NCI-H2107 treated with DMSO at 0.1 percent for 48 hours (cell line): Measurements from ENCODE around the gene TNFRSF25.

ENCODE experiments used
- DNase-seq: peaks from one replicate; lab custom pipeline; 2025; ENCODE audit not compliant: unreplicated experiment; lab: John Stamatoyannopoulos, UW

The TNFRSF25 gene, protein sequence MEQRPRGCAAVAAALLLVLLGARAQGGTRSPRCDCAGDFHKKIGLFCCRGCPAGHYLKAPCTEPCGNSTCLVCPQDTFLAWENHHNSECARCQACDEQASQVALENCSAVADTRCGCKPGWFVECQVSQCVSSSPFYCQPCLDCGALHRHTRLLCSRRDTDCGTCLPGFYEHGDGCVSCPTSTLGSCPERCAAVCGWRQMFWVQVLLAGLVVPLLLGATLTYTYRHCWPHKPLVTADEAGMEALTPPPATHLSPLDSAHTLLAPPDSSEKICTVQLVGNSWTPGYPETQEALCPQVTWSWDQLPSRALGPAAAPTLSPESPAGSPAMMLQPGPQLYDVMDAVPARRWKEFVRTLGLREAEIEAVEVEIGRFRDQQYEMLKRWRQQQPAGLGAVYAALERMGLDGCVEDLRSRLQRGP

DNA sequence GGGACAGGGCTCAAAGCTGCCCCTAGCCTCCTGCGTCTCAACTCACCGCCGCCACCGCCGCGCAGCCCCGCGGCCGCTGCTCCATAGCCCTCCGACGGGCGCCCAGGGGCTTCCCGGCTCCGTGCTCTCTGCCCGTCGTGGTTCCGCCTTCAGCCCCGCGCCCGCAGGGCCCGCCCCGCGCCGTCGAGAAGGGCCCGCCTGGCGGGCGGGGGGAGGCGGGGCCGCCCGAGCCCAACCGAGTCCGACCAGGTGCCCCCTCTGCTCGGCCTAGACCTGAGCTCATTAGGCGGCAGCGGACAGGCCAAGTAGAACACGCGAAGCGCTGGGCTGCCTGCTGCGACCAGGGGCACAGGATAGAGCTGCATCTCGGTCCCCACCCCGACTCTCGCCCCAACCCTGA, at the start of gene TNFRSF25:
TNFRSF25 (minus strand) TSS at position 151 of the 400 bp plus-strand sequence; CDS start at position 85, 66 bp downstream.
- no peak for DNase-seq

DNA sequence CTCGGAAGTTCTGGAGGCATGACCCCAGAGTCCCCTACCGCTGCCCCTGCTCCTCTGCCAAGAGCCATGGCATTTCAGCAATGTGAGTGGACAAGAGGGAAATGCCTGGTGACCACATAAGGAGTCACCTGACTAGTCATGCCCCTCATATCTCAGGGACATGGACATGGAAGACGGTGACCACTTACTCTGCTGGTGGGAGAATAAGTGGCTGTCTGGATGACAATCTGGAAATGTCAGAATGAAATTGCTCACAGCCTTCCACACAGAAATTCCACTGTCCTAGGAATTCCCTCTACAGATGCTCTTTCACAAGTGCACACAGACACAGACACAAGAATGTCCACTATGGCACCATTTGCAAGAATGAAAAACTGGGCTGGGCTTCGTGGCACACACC, 49.8 kb upstream of the TNFRSF25 start:
- DNase-seq = no peak

DNA sequence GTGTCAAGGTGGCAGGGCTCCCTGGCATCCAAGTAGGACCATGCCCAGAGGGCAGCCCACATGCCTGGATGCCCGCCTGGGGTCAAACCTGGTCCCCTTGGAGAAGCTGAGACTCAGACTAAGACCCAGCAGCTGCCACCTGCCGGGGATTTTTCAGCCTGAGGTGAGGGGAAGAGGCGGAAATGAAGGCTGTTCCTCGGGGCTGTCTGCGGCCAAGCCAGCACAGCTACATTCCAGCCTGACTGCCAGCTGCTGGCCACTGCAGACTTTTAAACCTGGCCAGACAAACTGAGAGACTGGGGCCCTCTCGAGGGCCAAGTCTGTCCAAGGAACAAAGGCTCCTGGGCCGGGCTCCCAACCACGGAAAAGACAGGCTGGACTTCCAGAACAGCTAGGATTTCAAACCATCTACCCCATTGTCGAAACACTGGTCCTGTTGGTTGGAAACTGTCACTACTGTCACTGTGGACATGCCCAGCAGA, 47.4 kb upstream of the TNFRSF25 start:
- DNase-seq = no peak

DNA sequence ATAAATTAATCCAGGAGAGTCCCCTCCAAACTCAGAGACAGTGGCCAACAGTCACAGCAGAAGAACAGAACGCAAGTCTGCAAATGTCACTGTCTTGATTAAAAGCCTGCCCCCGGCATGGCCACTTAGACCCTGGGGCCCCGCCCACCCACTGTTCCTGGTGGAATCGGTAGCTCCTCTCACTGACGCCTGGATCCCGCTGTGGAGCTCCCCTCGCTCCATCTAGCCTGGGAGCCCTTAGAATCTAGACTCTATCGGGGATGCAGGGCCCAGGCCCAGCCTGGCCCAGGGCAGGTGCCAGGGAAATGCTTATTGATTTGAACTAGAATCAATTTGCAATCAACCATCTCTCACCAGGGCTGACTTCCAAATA, 46.9 kb upstream of the TNFRSF25 start:
- no peak for DNase-seq

DNA sequence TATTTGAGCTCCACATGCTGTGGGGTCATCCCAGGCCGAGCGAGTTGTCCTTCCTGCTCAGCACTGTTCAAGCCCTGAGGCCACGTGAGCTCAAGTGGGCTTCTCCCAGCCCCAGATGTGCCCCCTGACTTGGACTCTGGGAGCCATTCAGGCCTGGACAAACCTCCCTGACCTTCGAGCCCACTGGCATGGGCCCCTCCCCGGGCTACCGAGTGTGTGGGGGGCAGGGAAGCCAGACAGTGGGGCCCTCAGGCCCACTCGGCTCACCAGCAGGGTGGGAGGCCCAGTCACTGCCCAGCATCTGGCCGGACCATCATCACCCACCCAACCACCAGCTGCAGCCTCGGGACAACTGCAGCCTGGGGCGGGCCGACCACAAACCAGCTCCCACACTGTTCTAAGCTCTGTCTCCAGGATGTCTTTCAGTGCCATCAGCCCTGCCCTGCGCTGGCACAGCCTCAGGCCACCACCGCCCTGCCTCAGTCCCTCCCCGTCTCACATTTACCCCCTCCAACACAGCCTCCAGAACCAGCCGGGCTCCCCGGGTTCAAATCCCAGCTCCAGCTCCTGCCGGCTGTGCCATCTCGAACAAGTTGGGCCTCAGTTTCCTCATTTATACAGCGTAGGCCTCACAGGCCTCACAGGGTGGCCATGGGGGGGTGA, 46.4 kb upstream of the TNFRSF25 start:
- DNase-seq = no peak

DNA sequence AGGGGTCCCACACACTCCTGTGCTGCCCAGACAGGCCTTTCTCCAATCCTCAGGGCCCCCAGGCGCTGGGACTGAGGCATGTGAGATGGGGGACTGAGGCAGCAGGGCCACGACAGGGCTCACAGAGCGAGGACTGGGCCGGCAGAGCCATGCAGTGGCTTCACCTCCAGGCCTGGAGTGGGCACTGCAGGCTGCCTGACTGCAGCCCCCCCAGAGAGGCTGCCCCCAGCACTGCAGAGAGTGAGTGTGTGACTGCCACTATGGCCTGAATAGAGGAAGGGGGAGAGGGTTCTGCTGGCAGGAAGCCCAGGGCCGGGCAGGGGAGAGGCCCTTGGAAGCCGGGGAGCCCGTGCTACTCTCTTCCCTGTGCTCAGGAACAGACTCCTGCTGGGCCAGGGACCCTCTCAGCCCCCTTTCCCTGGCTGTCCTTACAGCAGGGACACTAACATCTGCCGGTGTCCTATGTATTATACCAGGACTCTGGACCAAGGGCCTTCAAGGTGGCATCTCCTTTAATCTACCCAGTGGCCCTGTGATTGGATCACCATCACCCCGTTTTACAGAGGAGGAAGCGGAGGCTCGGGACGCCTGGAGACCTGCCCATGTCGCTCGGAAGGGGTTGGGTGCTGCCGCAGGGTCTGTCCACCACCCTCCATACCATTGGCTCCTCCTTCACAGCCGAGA, 45.7 kb upstream of the TNFRSF25 start:
- DNase-seq = no peak

DNA sequence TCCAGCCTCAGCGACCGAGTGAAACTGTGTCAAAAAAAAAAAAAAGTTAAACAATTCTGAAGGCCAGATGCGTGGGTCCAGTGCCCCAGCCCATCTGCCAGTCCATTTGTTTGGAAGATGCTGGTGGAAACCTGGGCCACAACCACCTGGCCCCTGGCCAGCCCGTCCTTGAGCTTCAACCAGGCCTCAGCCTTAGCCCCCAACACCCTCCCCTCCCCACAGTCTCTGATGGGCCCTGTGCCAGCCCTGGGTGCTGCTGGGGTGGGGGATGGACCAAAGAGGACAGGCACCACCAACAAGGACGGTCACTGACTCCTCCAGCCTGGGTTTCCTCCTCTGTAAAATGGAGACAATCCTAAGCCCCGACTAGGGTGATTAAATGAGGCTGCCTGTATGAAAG, 45.1 kb upstream of the TNFRSF25 start:
- DNase-seq = no peak

DNA sequence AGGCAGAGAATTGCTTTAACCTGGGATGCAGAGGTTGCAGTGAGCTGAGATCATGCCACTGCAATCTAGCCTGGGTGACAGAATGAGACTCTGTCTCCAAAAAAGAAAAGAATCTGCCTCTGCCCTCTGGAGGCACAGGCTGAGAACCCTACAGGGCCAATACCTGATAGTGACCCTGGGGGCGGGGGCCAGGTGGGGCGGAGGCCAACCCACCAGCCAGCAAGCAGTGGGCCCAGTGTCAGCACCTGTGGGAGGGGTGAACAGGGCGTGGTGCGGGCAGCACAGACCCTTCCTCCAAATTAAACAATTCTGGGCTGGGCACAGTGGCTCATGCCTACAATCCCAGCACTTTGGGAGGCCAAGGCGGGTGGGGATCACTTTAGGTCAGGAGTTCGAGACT, 44.5 kb upstream of the TNFRSF25 start:
- no peak for DNase-seq

DNA sequence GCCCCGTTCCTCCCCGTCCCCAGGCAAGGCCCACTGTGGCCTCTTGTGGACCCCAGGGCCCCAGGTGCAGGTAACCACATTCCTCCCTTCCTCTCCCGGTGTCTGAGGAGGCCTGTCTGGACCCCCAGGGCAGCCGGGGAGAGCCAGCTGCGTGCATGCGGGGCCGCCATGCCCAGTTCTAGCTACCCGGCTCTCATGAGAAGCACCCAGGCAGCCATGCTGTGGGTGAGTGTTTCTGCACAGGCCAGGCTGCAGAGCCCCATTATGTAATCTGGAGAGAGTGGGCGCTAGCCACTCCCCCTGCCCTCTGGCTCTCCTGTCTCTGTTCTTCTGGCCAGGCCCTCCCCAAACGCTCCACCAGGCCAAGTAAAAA, 43.9 kb upstream of the TNFRSF25 start:
- no peak for DNase-seq

DNA sequence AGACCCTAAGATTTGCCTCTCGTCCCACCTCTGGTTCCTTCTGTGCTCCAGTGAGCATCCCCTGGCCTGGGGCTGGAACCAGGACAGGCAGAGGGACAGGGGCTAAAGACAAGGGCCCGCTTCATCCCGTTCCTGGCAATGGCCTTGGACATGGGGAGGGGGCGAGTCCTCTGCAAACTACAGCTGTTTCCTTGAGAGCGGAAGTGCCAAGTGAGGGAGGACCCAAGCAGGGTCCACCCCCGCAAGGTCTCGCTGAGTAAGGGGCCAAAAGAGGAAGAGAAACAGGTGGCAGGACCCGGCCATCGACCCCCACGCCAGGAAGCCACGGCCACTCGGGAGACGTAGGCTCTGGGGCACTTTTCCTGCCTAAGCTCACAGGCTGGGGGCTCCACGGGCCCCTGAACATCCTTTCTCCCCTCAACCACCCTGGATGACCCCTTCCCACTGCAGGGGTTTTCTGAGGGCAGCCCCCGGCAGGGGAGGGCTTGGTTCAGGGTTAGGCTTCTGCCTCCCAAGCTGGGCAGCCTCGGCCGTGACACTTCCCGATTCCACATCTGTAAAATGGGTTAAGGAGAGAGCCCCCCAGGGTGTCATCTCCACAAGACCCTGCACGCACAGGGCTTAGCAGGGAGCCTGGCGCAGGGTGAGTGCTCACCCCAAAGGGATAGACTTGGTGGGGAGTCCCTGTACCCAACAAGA, 43.4 kb upstream of the TNFRSF25 start:
- DNase-seq = no peak

DNA sequence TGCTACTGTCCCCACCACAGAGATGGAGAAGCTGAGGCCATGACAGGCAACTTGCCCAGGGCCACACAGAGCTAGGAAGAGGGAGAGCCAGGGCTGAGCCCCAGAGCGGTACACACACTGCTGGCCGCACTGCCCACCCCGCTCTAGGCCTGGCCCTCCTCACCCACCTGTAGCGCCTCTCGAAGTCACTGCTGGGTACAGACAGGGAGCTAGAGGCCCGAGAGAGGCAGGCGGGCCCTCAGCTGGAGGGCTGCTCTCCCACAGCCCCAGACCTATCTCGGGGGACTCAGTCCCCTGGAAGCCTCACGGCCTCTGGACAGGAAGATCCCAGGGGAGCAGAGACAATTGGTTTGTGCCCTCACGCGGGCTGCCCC, 42.8 kb upstream of the TNFRSF25 start:
- no peak for DNase-seq

DNA sequence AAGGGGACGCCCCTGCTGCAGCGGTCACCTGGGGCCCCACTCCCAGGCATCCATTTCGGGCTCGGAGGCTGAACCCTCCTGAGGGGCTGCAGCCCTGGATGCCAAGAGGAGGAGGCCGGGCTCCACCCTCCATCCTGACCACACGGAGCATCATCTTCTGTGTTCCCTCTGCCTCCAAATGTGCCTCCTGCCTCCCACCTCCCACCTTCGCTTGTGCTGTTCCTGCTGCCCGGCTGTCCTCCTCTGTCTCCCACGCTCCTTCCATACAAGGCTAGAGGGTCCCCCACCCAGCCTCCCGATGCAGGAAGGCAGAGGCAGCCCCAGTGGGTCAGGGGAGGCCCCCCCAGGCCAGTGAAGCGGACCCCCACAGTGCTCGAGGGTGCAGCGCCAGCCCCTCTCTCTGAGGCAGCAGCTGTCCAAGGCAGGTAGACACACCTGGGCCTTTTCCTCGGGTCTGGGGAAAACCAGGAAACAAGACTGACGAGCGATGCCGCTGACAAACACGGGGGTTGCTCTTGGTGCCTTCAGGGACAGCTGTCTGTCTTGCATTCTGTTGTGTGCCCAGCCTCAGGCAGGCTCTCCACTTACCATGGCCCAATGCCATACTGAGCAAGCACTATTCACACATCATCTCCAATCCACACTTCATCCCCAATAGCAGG, 42.3 kb upstream of the TNFRSF25 start:
- DNase-seq = no peak

DNA sequence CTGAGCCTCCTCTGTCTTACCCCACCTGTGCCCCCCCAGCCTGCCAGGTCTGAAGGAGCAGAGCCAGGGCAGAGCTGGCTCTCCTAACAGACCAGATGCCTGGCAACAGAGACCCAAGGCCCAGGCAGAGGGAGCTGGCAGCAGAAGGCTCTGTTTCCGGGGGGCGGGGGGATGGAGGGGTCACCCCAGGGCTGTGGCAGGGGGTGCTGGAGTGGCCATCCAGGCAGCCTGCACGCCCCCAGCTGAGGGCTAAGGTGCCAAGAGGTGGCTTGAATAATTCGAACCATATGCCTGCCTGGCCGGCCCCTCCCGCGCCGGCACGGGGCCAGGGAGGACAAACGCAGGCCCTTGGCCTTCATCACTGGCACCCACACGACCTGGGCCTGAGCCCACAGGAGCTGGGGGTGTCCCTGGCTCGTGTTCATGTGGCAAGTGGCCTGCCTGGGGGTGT, 41.5 kb upstream of the TNFRSF25 start:
- no peak for DNase-seq

DNA sequence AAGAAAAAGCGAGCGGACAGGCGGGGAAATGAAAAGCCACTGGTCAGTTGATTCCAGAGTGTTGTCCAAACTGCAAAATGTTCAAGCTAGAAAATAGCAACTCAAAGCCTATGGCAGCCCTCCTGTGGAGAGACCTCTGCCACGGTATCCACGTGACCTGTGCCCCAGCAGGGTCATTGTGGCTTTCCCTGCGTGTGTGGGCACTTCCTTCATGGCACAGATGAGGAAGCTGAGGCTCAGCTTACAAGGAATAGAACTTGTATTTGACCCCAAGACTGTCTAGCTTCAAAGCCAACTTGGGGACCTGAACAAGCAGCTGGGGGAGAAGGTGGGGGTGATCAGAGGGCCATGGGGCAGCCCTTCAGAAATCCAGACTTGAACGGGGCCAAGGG, 41.1 kb upstream of the TNFRSF25 start:
- no peak for DNase-seq

DNA sequence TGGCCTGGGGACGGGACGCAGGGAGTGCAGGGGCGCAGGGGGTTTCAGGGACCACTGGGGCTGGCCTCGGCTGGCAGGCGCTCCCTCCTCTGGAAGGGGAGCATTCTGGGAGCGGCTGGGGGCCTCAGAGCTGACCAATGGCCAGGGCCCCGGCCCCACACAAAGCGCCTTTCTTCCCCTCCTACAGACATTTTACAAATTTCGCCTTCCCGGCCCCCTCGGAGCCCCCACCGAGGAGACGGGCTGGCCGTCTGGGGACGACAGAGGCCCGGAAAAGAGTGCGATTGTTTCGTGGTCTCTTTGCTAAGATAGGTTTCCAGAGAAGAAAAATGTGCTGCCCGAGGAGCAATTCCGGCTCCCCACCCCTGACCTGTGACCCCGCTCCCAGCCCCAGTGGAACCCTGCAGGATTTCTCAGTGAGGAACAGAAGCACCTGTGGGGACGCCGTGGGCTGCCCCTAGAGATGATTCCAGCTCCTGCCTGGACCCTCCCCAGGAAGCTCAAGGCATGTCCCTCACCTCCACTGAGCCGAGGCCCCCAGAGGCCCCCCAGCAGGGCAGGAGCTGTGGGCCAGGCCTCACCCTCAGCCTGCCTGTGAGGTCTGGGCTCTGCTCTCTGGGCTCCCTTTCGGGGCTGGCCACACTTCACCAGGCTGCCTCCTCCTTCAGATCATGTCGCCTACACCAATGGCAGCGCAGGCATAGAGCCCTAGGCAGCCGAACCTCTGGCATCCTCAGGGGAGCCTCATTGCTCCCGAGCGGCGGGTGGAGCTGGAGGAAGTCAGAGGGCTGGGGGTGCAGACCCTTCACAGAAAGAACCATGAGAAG, 40.5 kb upstream of the TNFRSF25 start:
- DNase-seq = no peak

DNA sequence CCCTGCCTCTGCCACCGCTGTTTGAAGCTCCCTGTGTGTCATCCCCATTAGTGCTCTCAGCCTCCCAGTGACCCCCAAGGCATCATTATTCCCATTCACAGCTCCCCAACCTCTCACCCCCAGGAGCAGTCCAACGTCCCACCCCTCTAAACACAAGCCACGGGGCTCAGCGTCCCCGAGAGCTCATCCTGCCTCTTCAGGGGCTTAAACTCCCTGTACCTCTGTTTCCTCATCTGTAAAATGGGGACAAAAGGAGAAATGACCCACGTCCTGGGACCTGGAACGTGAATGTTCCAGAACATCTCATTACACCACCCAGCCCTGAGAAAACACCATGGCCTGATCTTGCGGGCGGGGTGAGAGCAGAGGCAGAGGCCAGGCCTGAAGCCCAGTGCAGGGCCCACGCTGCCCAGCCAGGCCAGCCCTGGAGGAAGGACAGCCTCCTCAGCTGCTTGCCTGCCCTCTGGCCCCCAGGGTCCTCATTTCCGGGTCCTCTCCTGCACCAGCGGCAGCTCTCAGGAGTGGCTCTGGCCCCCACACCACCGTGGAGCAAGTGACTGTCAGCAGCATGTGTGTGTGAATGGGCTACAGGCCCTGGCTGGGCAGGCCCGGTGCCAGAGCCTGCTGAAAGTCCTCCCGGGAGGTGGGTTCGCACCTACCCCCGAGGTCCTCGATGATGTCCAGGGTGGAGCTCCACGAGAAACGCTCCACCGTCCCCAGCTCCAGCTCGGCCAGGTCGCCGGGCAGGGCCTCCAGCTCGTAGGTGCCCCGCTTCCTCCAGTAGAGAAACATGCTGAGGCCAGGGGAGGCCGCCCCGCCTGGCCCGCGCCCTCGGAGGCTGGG, 39.6 kb upstream of the TNFRSF25 start:
- DNase-seq = no peak

DNA sequence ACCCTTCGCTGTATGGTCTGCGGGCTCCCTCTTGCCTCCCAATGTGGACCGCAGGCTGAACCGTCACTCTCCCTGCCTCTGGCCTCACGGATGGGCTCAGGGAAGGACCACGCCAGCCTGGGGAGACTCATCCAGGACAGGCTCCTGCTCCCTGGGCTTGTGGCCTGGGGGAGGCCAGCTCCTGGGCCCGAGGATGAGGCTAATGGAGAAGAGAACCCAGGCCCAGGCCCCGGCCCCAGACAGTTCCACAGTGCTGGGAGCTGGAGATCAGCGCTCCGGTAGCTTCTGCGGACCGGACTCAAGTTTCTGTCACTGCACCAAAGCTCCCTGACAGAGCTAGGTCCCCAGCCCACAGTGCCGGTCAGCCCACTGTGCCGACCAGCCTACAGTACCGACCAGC, 38.9 kb upstream of the TNFRSF25 start:
- no peak for DNase-seq

DNA sequence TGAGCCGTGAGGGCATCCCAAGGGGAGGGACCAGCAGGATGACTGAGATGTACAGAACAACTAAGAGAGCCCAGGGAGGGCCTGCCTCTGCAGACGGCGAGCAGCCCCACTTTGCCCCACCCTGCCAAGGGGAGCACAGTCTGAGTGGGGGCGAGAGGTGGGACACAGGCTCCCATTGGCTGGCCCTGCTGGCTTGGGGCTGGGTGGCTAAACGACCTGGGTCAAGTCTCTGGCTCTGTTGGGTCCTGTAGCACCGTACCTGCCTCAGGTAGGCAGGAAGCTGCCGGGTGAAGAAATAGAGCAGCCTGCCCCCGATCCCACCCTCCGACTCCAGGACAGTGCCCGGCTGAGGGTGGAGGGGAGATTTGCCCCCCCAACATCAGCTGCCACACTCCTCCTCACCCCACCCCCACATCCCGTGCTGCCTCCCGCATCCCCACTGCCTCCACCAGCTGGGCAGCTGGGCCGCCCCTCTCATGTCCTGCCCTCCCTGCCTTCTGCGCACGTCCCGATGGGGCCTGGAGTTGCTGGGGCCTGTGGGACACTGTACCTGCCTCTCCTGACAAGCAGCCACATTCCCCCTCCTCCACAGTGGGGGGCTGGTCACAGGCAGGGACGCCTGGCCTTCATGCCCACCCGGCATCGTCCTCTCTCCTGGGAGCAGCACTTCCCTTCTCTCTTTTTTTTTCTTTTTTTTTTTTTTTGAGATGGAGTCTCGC, 38.1 kb upstream of the TNFRSF25 start:
- DNase-seq = no peak
